SK-N-SH treated with all-trans-retinoic acid at 6 μM for 48 hours (cell line): ENCODE results near the gene CCR5AS.

Experiments used
- PPARA ChIP-seq: fragments of 250-450 bp; sonication (Bioruptor Pico); IDR thresholded peaks from 2 replicates; pipeline ENCODE4 v1.5.0; 2020; ENCODE audit warnings: mild to moderate bottlenecking, borderline replicate concordance
- RARB ChIP-seq: fragments of 250-450 bp; sonication (Bioruptor Pico); IDR thresholded peaks from 2 replicates; pipeline ENCODE4 v1.8.0; 2021; ENCODE audit warnings: mild to moderate bottlenecking, moderate library complexity

DNA sequence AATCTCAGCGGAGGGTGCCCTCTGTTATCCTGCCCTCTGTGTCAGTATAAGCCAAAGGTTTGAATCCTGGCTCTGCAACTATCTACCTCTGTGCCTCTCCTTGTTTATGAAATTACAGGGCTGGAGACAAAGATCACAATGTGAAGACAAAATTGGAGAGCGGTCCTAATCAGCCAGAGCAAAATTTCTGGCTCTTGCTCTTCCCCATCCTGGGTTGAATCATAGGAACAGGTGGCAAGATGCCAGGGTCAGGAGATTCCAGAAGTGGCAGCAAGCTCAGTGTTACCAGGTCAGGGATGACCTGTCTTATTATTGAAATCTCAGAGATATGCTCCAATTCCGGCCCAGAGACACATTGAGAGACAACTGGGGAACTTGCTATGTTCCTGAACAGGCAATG is 55.2 kb downstream of the CCR5AS start:
- no peak for TF ChIP-seq PPARA (CRISPR knock-in tag)
- no peak for TF ChIP-seq RARB (CRISPR knock-in tag)
